ENCODE results near the gene ATRIP.
"Not testable (repeated sequence)": the region's sequence is repeated elsewhere in the genome, so short reads cannot be mapped to it uniquely, and the experiment has no call there.

The ATRIP gene

DNA sequence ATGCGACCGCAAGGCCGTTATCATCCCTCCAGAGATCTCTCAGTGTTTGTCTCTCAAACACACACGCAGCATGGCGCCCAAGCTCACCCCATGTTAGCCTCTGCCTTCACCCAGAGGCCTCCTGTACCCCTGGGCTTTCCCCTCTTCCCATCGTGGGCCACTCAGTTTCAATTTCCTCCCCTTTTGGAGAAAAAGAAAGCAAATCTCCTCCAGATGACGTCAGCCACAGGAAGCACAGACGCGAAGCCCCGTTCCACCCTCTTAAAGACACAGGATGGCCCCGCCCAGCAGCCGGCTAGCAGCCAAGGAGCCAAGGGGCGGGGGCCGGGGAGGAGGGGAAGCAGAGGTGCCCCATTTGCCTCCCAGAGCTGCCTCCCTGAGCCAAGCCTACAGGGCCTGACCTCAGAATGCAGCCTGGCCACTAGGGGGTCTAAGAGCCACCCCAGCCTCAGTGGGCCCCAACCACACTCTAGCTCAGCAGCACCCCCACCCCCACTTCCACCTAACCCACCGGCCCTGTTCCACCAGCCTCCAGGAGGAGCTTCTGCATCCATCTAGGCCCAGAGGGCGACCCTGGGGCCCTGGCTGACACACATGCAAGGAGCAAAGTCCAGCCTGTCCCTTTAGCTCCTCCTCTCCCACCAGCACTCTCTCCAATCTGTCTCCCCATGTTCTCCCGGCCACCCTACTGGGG is 26.5 kb downstream of the ATRIP start:
- peak; percentile 94 for DNase-seq
- Mint-ChIP-seq H3K36me3 (ENCODE audit: low read depth) (peaks cover 27% of the 10 kb centered on the region), H3K4me3 (peak overlapping the region; percentile 86), H3K9me3 (no peaks in the 10 kb centered on the region), H3K27ac (peak overlapping the region; percentile 99), H3K4me1 (ENCODE audit: low read depth) (peaks cover 60% of the 10 kb centered on the region), H3K27me3 (no peaks in the 10 kb centered on the region)

DNA sequence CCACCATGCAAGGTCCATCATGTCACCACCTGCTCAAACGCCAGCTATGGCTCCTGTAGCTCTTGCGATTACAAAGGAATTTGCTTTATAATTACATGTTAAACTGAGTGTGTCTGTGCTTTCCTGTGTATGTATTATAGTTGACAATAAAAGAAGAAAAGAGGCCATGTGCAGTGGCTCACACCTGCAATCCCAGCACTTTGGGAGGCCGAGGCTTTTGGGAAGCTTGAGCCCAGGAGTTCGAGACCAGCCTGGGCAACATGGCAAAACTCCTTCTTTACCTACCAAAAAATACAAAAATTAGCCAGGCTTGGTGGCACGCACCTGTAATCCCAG is 27.0 kb downstream of the ATRIP start:
- Mint-ChIP-seq H3K36me3 (ENCODE audit: low read depth) (peaks cover 22% of the 10 kb centered on the region), H3K27me3 (no peaks in the 10 kb centered on the region), H3K4me1 (ENCODE audit: low read depth) (peaks cover 60% of the 10 kb centered on the region), H3K9me3 (no peaks in the 10 kb centered on the region), H3K27ac (peak overlapping the region; percentile 99), H3K4me3 (peak overlapping the region; percentile 86)
- DNase-seq = no peak

- H3K27me3 Mint-ChIP-seq, H3K27ac Mint-ChIP-seq, H3K9me3 Mint-ChIP-seq, H3K4me3 Mint-ChIP-seq, DNase-seq: not testable (repeated sequence)
- Mint-ChIP-seq H3K4me1 (ENCODE audit: low read depth) (peaks cover 60% of the 10 kb centered on the region), H3K36me3 (ENCODE audit: low read depth) (peaks cover 18% of the 10 kb centered on the region)
These were observed 27.5 kb downstream of the ATRIP start for GRCh38 chr3:48474031-48474430.

DNA sequence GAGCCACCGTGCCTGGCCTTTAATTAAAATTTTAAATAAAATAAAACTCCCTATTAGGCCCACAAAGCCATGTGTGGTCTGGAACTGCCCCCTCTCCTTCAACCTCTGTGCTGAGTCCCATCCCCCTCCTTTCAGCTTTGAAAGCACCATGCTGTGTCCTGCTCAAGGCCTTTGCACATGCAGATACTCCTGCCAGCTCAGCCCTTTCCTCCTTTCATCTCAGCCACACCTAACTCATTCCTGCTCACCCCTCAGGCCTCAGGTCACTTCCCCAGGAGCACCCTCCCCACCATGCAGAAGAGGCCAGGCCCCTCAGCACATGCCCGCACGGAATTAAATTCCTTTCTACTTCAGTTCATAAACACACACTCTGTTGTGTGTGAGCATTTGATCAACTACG is 28.1 kb downstream of the ATRIP start:
- Mint-ChIP-seq H3K4me3 (no peak overlapping the region), H3K9me3 (no peaks in the 10 kb centered on the region), H3K4me1 (ENCODE audit: low read depth) (peaks cover 59% of the 10 kb centered on the region), H3K36me3 (ENCODE audit: low read depth) (peaks cover 12% of the 10 kb centered on the region), H3K27me3 (no peaks in the 10 kb centered on the region), H3K27ac (peak overlapping the region; percentile 7)
- no peak for DNase-seq

DNA sequence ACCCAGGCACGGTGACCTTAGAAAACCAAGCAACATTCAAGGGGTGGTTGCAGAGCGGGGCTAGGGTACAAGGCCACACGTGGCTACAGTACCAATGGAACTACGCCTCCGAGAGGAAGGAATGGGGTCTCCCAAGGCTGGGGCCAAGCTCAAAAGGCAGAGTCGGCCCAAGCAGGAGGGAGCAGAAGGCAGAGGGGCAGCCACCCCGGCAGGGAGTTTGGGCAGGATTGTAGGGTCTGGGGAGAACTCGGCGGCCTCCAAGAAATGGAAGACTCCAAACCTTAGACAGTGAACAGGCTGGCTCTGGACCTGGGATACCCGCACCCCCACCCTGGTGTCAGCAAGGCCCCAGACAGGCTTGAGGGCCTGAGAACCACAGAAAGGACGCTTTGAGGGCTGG is 28.7 kb downstream of the ATRIP start:
- H3K27ac Mint-ChIP-seq = peak overlapping the region; percentile 64
- peaks cover 57% of the 10 kb centered on the region for H3K4me1 Mint-ChIP-seq (ENCODE audit: low read depth)
- H3K4me3 Mint-ChIP-seq = no peak overlapping the region
- H3K9me3 Mint-ChIP-seq = no peaks in the 10 kb centered on the region
- no peak for DNase-seq
- H3K27me3 Mint-ChIP-seq = no peaks in the 10 kb centered on the region
- H3K36me3 Mint-ChIP-seq (ENCODE audit: low read depth) = peaks cover 7% of the 10 kb centered on the region

DNA sequence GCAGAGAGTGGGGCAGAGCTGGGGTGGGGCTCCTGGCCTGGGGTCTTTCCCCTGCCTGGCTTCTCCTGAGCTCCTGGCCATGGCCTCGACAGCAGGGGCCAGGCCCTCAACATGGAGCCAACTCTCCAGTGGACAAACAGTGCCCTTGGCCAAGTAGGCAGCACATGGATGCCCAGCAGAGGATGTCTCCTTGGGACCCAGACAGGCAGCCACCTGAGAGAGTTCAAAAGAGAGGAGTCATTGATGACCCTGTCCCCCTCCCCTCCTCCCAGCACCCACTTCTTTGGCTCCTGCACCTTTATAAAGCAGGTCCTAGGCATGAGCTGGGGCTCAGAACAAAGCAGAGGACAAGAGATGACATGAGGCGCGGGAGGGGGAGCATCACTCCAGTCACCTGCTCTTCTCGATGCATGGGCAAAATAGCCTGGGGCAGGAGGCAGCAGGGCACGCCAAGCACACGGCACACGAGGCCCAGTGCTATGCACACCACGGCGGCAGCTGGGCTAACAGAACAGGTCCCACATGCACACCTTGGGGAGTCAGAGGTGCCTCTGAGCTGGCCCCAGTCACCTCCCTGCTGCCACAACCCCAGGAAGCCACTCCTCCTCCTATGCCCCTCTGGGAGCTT is 30.0 kb downstream of the ATRIP start:
- Mint-ChIP-seq H3K4me1 (ENCODE audit: low read depth) (peaks cover 49% of the 10 kb centered on the region), H3K9me3 (no peaks in the 10 kb centered on the region), H3K27me3 (no peaks in the 10 kb centered on the region), H3K4me3 (no peak overlapping the region), H3K36me3 (ENCODE audit: low read depth) (peaks cover 5% of the 10 kb centered on the region), H3K27ac (no peak overlapping the region)
- no peak for DNase-seq

GRCh38 chr3:48477959-48478520 is 31.5 kb downstream of the ATRIP start:
- H3K36me3 Mint-ChIP-seq (ENCODE audit: low read depth) = no peaks in the 10 kb centered on the region
- H3K4me3 Mint-ChIP-seq = peak overlapping the region; percentile 68
- H3K27me3 Mint-ChIP-seq = no peaks in the 10 kb centered on the region
- no peak for DNase-seq
- peaks cover 45% of the 10 kb centered on the region for H3K4me1 Mint-ChIP-seq (ENCODE audit: low read depth)
- peak overlapping the region; percentile 93 for H3K27ac Mint-ChIP-seq
- H3K9me3 Mint-ChIP-seq = no peaks in the 10 kb centered on the region

- peak overlapping the region; percentile 68 for H3K4me3 Mint-ChIP-seq
- peak; percentile 68 for DNase-seq
- peaks cover 37% of the 10 kb centered on the region for H3K4me1 Mint-ChIP-seq (ENCODE audit: low read depth)
- no peaks in the 10 kb centered on the region for H3K36me3 Mint-ChIP-seq (ENCODE audit: low read depth)
- H3K27me3 Mint-ChIP-seq = no peaks in the 10 kb centered on the region
- H3K9me3 Mint-ChIP-seq = no peaks in the 10 kb centered on the region
- peak overlapping the region; percentile 93 for H3K27ac Mint-ChIP-seq
These were observed 32.4 kb downstream of the ATRIP start for GRCh38 chr3:48478626-48479555.

- H3K9me3 Mint-ChIP-seq; DNase-seq; H3K4me3 Mint-ChIP-seq; H3K36me3 Mint-ChIP-seq (ENCODE audit: low read depth); H3K27me3 Mint-ChIP-seq; H3K27ac Mint-ChIP-seq: not testable (repeated sequence)
- H3K4me1 Mint-ChIP-seq (ENCODE audit: low read depth) = peaks cover 33% of the 10 kb centered on the region
These were observed 34.4 kb downstream of the ATRIP start for GRCh38 chr3:48480891-48481290.

GRCh38 chr3:48482822-48483221 is 36.3 kb downstream of the ATRIP start:
- H3K27ac Mint-ChIP-seq = not testable (repeated sequence)

GRCh38 chr3:48486952-48487351 is 40.4 kb downstream of the ATRIP start:
- no peaks in the 10 kb centered on the region for H3K9me3 Mint-ChIP-seq
- no peak overlapping the region for H3K27ac Mint-ChIP-seq
- DNase-seq = no peak
- no peaks in the 10 kb centered on the region for H3K4me1 Mint-ChIP-seq (ENCODE audit: low read depth)
- H3K36me3 Mint-ChIP-seq (ENCODE audit: low read depth) = peaks cover 2% of the 10 kb centered on the region
- no peaks in the 10 kb centered on the region for H3K27me3 Mint-ChIP-seq
- no peak overlapping the region for H3K4me3 Mint-ChIP-seq

More at GRCh38 chr3:48482822-48483221, 36.3 kb downstream of the ATRIP start:
- not testable (repeated sequence) for H3K27me3 Mint-ChIP-seq; H3K9me3 Mint-ChIP-seq; DNase-seq; H3K4me3 Mint-ChIP-seq; H3K36me3 Mint-ChIP-seq (ENCODE audit: low read depth)
- peaks cover 22% of the 10 kb centered on the region for H3K4me1 Mint-ChIP-seq (ENCODE audit: low read depth)

DNA sequence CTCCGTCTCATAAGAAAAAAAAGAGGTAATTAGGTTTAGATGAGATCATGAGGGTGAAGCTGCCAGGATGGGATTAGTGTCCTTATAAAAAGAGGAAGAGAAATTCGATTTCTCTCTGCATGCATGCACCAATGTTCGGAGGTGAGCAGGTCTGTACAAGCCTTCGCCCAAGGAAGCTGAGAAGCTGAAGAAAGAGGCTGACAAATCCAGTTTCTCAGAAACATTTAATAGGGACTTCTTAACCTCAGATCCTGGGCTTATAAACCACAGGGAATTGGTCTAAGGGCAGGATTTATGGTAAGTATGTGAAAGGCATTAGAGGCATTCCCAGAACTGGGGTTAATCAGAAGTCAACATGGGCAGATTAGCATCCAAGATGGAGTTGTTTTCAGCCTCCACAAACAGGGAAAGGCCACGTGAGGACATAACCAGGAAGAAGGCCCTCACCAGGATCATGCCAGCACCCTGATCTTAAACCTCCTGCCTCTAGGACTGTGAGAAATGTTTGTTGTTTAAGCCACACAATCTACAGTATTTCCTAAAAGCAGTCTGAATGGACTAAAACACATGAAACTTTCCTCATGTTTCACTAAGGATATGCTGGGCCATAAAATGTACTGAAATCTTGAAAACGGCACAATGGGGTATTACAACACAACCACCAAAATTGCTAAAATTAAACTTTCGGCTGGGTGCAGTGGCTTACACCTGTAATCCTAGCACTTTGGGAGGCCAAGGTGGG is 46.1 kb downstream of the ATRIP start:
- no peak overlapping the region for H3K4me3 Mint-ChIP-seq
- no peaks in the 10 kb centered on the region for H3K27me3 Mint-ChIP-seq
- no peak for DNase-seq
- H3K9me3 Mint-ChIP-seq = no peaks in the 10 kb centered on the region
- H3K36me3 Mint-ChIP-seq (ENCODE audit: low read depth) = peaks cover 17% of the 10 kb centered on the region
- H3K27ac Mint-ChIP-seq = no peak overlapping the region
- H3K4me1 Mint-ChIP-seq (ENCODE audit: low read depth) = no peaks in the 10 kb centered on the region

DNA sequence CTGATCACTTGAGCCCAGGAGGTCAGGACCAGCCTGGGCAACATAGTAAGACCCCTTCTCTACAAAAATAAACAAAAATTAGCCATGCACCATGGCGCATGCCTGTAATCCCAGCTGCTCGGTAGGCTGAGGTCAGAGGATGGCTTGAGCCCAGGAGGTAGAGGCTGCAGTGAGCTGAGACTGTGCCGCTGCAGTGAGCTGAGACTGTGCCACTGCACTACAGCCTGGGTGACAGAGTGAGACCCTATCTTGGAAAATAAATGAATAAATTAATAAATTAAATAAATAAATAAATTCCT is 46.6 kb downstream of the ATRIP start:
- Mint-ChIP-seq H3K4me1 (ENCODE audit: low read depth) (no peaks in the 10 kb centered on the region), H3K4me3 (no peak overlapping the region), H3K9me3 (no peaks in the 10 kb centered on the region), H3K36me3 (ENCODE audit: low read depth) (peaks cover 19% of the 10 kb centered on the region), H3K27ac (no peak overlapping the region), H3K27me3 (no peaks in the 10 kb centered on the region)
- no peak for DNase-seq

DNA sequence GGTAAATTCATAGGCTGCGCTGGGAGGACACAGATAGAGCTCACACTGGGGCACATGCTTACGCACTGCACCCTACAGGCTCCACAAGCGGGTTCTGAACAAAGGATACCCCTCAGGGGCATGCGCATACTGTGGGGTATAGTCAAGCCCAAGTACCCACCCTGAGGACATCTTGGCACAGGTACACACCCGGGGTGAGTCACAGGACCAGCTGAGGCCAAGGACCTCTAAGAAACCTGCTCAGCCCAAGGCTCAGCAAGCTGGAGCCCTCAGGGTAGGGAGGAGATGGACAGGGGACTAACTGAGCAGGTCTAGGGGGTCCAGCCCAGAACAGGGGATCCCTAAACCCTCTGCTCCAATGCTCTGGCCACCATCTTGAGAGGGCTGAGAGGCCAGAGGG is 54.1 kb downstream of the ATRIP start:
- Mint-ChIP-seq H3K27me3 (no peaks in the 10 kb centered on the region), H3K9me3 (no peaks in the 10 kb centered on the region), H3K4me3 (no peak overlapping the region), H3K4me1 (ENCODE audit: low read depth) (peaks cover 34% of the 10 kb centered on the region), H3K27ac (no peak overlapping the region), H3K36me3 (ENCODE audit: low read depth) (peaks cover 7% of the 10 kb centered on the region)
- no peak for DNase-seq

All from activated T-cell treated with anti-CD3 and anti-CD28 coated beads, Interleukin-2, amount 50 U/mL, for 24 hours (primary cell).